ENCODE results near the gene MAN2A2.

GRCh38 chr15:90876046-90876445 lies 27.1 kb upstream of the MAN2A2 start:
- TF ChIP-seq CTCF (IDR thresholded peaks at IDR 0.05; ENCODE audit: low read length) (no peak), EZH2 (IDR thresholded peaks at IDR 0.05; ENCODE audit: borderline replicate concordance, low read length) (no peak)

Measured in OCI-LY1 (cell line).